Nephron (organoid): ENCODE data around the gene ACP4.
"Not testable (repeated sequence)": the region's sequence is repeated elsewhere in the genome, so short reads cannot be mapped to it uniquely, and the experiment has no call there.

Experiments used
- H3K27ac Mint-ChIP-seq, 3 experiments: 2 replicates each; pipeline ENCODE4 v1.8.0; 2020; ENCODE audit warnings: mixed read lengths in 3 of 3, mild to moderate bottlenecking in 2 of 3, moderate library complexity in 1 of 3
- H3K27me3 Mint-ChIP-seq: 2 replicates; pipeline ENCODE4 v1.8.0; 2021; ENCODE audit warnings: low read depth, mild to moderate bottlenecking, moderate library complexity, mixed read lengths
- H3K36me3 Mint-ChIP-seq: 2 replicates; pipeline ENCODE4 v1.8.0; 2020; ENCODE audit warnings: low read depth, mixed read lengths
- H3K4me1 Mint-ChIP-seq: 2 replicates; pipeline ENCODE4 v1.8.0; 2020; ENCODE audit warnings: mixed read lengths
- H3K4me3 Mint-ChIP-seq, 3 experiments: 2 replicates each; pipeline ENCODE4 v1.8.0; 2020; ENCODE audit warnings: mild to moderate bottlenecking in 3 of 3, mixed read lengths in 3 of 3, moderate library complexity in 2 of 3
- H3K9me3 Mint-ChIP-seq: 2 replicates; pipeline ENCODE4 v1.8.0; 2020; ENCODE audit warnings: mixed read lengths
- CTCF ChIP-seq, 3 experiments: fragments of 200-600 bp; sonication (generic); IDR thresholded peaks; one replicate each; pipeline ENCODE4 v1.5.0; 2021; ENCODE audit warnings: antibody characterized with exemption in 3 of 3; ENCODE audit not compliant: unreplicated experiment in 3 of 3

The ACP4 gene

GRCh38 chr19:50768277-50768676 lies 21.9 kb upstream of the ACP4 start:
- H3K9me3 Mint-ChIP-seq, result no peaks in the 10 kb centered on the region
- no peak overlapping the region for H3K27ac Mint-ChIP-seq
- no peaks in the 10 kb centered on the region for H3K36me3 Mint-ChIP-seq
- H3K4me1 Mint-ChIP-seq, result no peaks in the 10 kb centered on the region
- TF ChIP-seq CTCF (IDR thresholded peaks at IDR 0.05; ENCODE audit: unreplicated experiment in 3 of 3), result no peak
- peaks cover 23% of the 10 kb centered on the region for H3K27me3 Mint-ChIP-seq
- no peak overlapping the region for H3K4me3 Mint-ChIP-seq

GRCh38 chr19:50770164-50770563 lies 20.1 kb upstream of the ACP4 start, which contains the start of gene GPR32:
TSS of gene GPR32 (plus strand) at chr19:50770464. CDS start at chr19:50770601, 137 bp downstream.
- not testable (repeated sequence) for H3K4me3 Mint-ChIP-seq
- H3K27me3 Mint-ChIP-seq, result peaks cover 30% of the 10 kb centered on the region

GRCh38 chr19:50770888-50771287 lies 19.3 kb upstream of the ACP4 start:
- H3K4me1 Mint-ChIP-seq, result no peaks in the 10 kb centered on the region
- TF ChIP-seq CTCF (IDR thresholded peaks at IDR 0.05; ENCODE audit: unreplicated experiment in 3 of 3), result no peak
- no peak overlapping the region for H3K27ac Mint-ChIP-seq
- H3K4me3 Mint-ChIP-seq, result no peak overlapping the region
- H3K27me3 Mint-ChIP-seq, result peaks cover 38% of the 10 kb centered on the region
- peaks cover 2% of the 10 kb centered on the region for H3K9me3 Mint-ChIP-seq
- no peaks in the 10 kb centered on the region for H3K36me3 Mint-ChIP-seq

More at GRCh38 chr19:50770164-50770563, 20.1 kb upstream of the ACP4 start, which contains the start of gene GPR32:
- H3K9me3 Mint-ChIP-seq, H3K27ac Mint-ChIP-seq, H3K36me3 Mint-ChIP-seq, H3K4me1 Mint-ChIP-seq: not testable (repeated sequence)

- no peak overlapping the region for H3K27ac Mint-ChIP-seq
- H3K27me3 Mint-ChIP-seq, result peaks cover 42% of the 10 kb centered on the region
- no peak for TF ChIP-seq CTCF (IDR thresholded peaks at IDR 0.05; ENCODE audit: unreplicated experiment in 3 of 3)
- H3K4me1 Mint-ChIP-seq, result no peaks in the 10 kb centered on the region
- no peak overlapping the region for H3K4me3 Mint-ChIP-seq
- H3K36me3 Mint-ChIP-seq, result no peaks in the 10 kb centered on the region
- peaks cover 2% of the 10 kb centered on the region for H3K9me3 Mint-ChIP-seq
These were observed 17.7 kb upstream of the ACP4 start for GRCh38 chr19:50772476-50772875.

GRCh38 chr19:50772912-50773311 lies 17.3 kb upstream of the ACP4 start:
- H3K9me3 Mint-ChIP-seq, H3K4me1 Mint-ChIP-seq, H3K36me3 Mint-ChIP-seq, H3K27ac Mint-ChIP-seq, H3K4me3 Mint-ChIP-seq: not testable (repeated sequence)
- peaks cover 45% of the 10 kb centered on the region for H3K27me3 Mint-ChIP-seq

GRCh38 chr19:50773454-50773853 lies 16.8 kb upstream of the ACP4 start:
- peaks cover 51% of the 10 kb centered on the region for H3K27me3 Mint-ChIP-seq
- H3K9me3 Mint-ChIP-seq, H3K27ac Mint-ChIP-seq, H3K4me1 Mint-ChIP-seq, H3K36me3 Mint-ChIP-seq, H3K4me3 Mint-ChIP-seq: not testable (repeated sequence)

- Mint-ChIP-seq H3K4me1 (no peaks in the 10 kb centered on the region), H3K27me3 (peaks cover 73% of the 10 kb centered on the region), H3K9me3 (peaks cover 12% of the 10 kb centered on the region), H3K4me3 (no peak overlapping the region), H3K36me3 (no peaks in the 10 kb centered on the region), H3K27ac (no peak overlapping the region)
- no peak for TF ChIP-seq CTCF (IDR thresholded peaks at IDR 0.05; ENCODE audit: unreplicated experiment in 3 of 3)
These were observed 14.1 kb upstream of the ACP4 start for GRCh38 chr19:50776131-50776530.
